ENCODE measurements around the gene OR6N1. TPM values are rescaled to one million over a fixed set of nuclear protein-coding genes. Genes with fewer than 3 reads are reported as not detected.

The OR6N1 gene
- total RNA-seq, 2 experiments from 2014 or later, result not detected

- Mint-ChIP-seq H3K4me1 (ENCODE audit: low read depth) (peaks cover 18% of the 10 kb centered on the region), H3K9me3 (no peaks in the 10 kb centered on the region), H3K27me3 (peaks cover 4% of the 10 kb centered on the region), H3K27ac (no peak overlapping the region), H3K4me3 (no peak overlapping the region), H3K36me3 (ENCODE audit: low read depth) (no peaks in the 10 kb centered on the region)
- DNase-seq, result no peak
- ChIA-PET POLR2A (interaction anchor here (1.4 kb wide), 1 partner anchor 191 kb away, joined by 5 read pairs; the partner anchor contains the start of gene IFI16), CTCF (interaction anchor here (1.1 kb wide), 1 partner anchor 25 kb away, joined by 3 read pairs; no protein-coding TSS in a partner anchor)
- no peak for ATAC-seq
- TF ChIP-seq CTCF (IDR thresholded peaks at IDR 0.05), result no peak
- intact Hi-C loops (cut with micrococcal nuclease), result no loop called here
Measured at GRCh38 chr1:158818560-158818959, 46.6 kb upstream of the OR6N1 start.

- Mint-ChIP-seq H3K4me3 (no peak overlapping the region), H3K4me1 (ENCODE audit: low read depth) (peaks cover 17% of the 10 kb centered on the region), H3K9me3 (no peaks in the 10 kb centered on the region), H3K27ac (no peak overlapping the region), H3K36me3 (ENCODE audit: low read depth) (no peaks in the 10 kb centered on the region), H3K27me3 (peaks cover 1% of the 10 kb centered on the region)
- ChIA-PET POLR2A (interaction anchor here (0.6 kb wide), 1 partner anchor 100 kb away, joined by 3 read pairs; no protein-coding TSS in a partner anchor), CTCF (no interaction called here)
- intact Hi-C loops (cut with micrococcal nuclease), result no loop called here
- DNase-seq (no peak), ATAC-seq (no peak)
- no peak for TF ChIP-seq CTCF (IDR thresholded peaks at IDR 0.05)
Measured at GRCh38 chr1:158814970-158815369, 43.0 kb upstream of the OR6N1 start.

- Mint-ChIP-seq H3K4me3 (no peak overlapping the region), H3K4me1 (ENCODE audit: low read depth) (no peaks in the 10 kb centered on the region), H3K27ac (no peak overlapping the region), H3K36me3 (ENCODE audit: low read depth) (no peaks in the 10 kb centered on the region), H3K27me3 (no peaks in the 10 kb centered on the region), H3K9me3 (no peaks in the 10 kb centered on the region)
- TF ChIP-seq CTCF (IDR thresholded peaks at IDR 0.05), result no peak
- CTCF ChIA-PET, result no interaction called here
- intact Hi-C loops (cut with micrococcal nuclease), result no loop called here
- POLR2A ChIA-PET, result no interaction called here
- DNase-seq, result no peak
- ATAC-seq, result no peak
Measured at GRCh38 chr1:158813164-158813563, 41.2 kb upstream of the OR6N1 start.

GRCh38 chr1:158812336-158812735 is 40.3 kb upstream of the OR6N1 start:
- DNase-seq (no peak), ATAC-seq (no peak)
- H3K27me3 Mint-ChIP-seq, result peaks cover 4% of the 10 kb centered on the region
- no peaks in the 10 kb centered on the region for H3K9me3 Mint-ChIP-seq
- intact Hi-C loops (cut with micrococcal nuclease), result no loop called here
- TF ChIP-seq CTCF (IDR thresholded peaks at IDR 0.05), result no peak
- no peak overlapping the region for H3K4me3 Mint-ChIP-seq
- H3K27ac Mint-ChIP-seq, result no peak overlapping the region
- ChIA-PET CTCF (no interaction called here), POLR2A (no interaction called here)
- H3K36me3 Mint-ChIP-seq (ENCODE audit: low read depth), result no peaks in the 10 kb centered on the region
- no peaks in the 10 kb centered on the region for H3K4me1 Mint-ChIP-seq (ENCODE audit: low read depth)

GRCh38 chr1:158810311-158810710 is 38.3 kb upstream of the OR6N1 start:
- CTCF ChIA-PET, result no interaction called here

More at GRCh38 chr1:158810311-158810710, 38.3 kb upstream of the OR6N1 start:
- no peaks in the 10 kb centered on the region for H3K9me3 Mint-ChIP-seq
- peaks cover 5% of the 10 kb centered on the region for H3K27me3 Mint-ChIP-seq
- TF ChIP-seq CTCF (IDR thresholded peaks at IDR 0.05), result no peak
- DNase-seq, result no peak
- no peaks in the 10 kb centered on the region for H3K4me1 Mint-ChIP-seq (ENCODE audit: low read depth)
- H3K4me3 Mint-ChIP-seq, result no peak overlapping the region
- no peak for ATAC-seq
- H3K36me3 Mint-ChIP-seq (ENCODE audit: low read depth), result no peaks in the 10 kb centered on the region
- no peak overlapping the region for H3K27ac Mint-ChIP-seq
- POLR2A ChIA-PET, result no interaction called here
- intact Hi-C loops (cut with micrococcal nuclease), result no loop called here

Measured in activated CD8-positive, alpha-beta T cell treated with anti-CD3 and anti-CD28 coated beads for 36 hours (primary cell).